Measurements from ENCODE around the gene ARVCF. TPM values are rescaled to one million over a fixed set of nuclear protein-coding genes. Genes with fewer than 3 reads are reported as not detected.

Gene ARVCF
- total RNA-seq, 1 donor from 2014 or later: 25.4 TPM

GRCh38 chr22:19979712-19980493 is 36.7 kb downstream of the ARVCF start:
- no peak for TF ChIP-seq CTCF (IDR thresholded peaks at IDR 0.05; ENCODE audit: borderline replicate concordance)
- Histone ChIP-seq H3K9me3 (replicated peaks) (no peaks in the 10 kb centered on the region), H3K36me3 (peaks cover 57% of the 10 kb centered on the region), H3K4me3 (no peak overlapping the region), H3K27me3 (ENCODE audit: low read depth) (no peaks in the 10 kb centered on the region), H3K4me1 (peaks cover 30% of the 10 kb centered on the region), H3K27ac (replicated peaks) (no peak overlapping the region)
- DNase-seq: no peak
- intact Hi-C loops (cut with micrococcal nuclease): no loop called here

- H3K27ac ChIP-seq (replicated peaks): no peak overlapping the region
- no peak for TF ChIP-seq CTCF (IDR thresholded peaks at IDR 0.05; ENCODE audit: borderline replicate concordance)
- H3K27me3 ChIP-seq (ENCODE audit: low read depth): no peaks in the 10 kb centered on the region
- H3K4me1 ChIP-seq: peaks cover 26% of the 10 kb centered on the region
- no peak for DNase-seq
- H3K36me3 ChIP-seq: peaks cover 57% of the 10 kb centered on the region
- intact Hi-C loops (cut with micrococcal nuclease): no loop called here
- no peaks in the 10 kb centered on the region for H3K9me3 ChIP-seq (replicated peaks)
- H3K4me3 ChIP-seq: no peak overlapping the region
Measured at GRCh38 chr22:19978748-19979147, 37.9 kb downstream of the ARVCF start.

- Histone ChIP-seq H3K9me3 (replicated peaks) (no peaks in the 10 kb centered on the region), H3K27me3 (ENCODE audit: low read depth) (no peaks in the 10 kb centered on the region), H3K36me3 (peaks cover 69% of the 10 kb centered on the region), H3K4me1 (peaks cover 16% of the 10 kb centered on the region), H3K27ac (replicated peaks) (no peak overlapping the region), H3K4me3 (no peak overlapping the region)
- intact Hi-C loops (cut with micrococcal nuclease): no loop called here
- no peak for TF ChIP-seq CTCF (IDR thresholded peaks at IDR 0.05; ENCODE audit: borderline replicate concordance)
- DNase-seq: no peak
Measured at GRCh38 chr22:19977296-19978243, 39.1 kb downstream of the ARVCF start.

- intact Hi-C loops (cut with micrococcal nuclease): no loop called here
- H3K36me3 ChIP-seq: peaks cover 72% of the 10 kb centered on the region
- TF ChIP-seq CTCF (IDR thresholded peaks at IDR 0.05; ENCODE audit: borderline replicate concordance): no peak
Measured at GRCh38 chr22:19976671-19977070, 40.0 kb downstream of the ARVCF start.

GRCh38 chr22:19975707-19976035 is 41.0 kb downstream of the ARVCF start:
- no peak for DNase-seq
- H3K9me3 ChIP-seq (replicated peaks): no peaks in the 10 kb centered on the region
- H3K27me3 ChIP-seq (ENCODE audit: low read depth): no peaks in the 10 kb centered on the region
- no peak for TF ChIP-seq CTCF (IDR thresholded peaks at IDR 0.05; ENCODE audit: borderline replicate concordance)
- no peak overlapping the region for H3K27ac ChIP-seq (replicated peaks)
- intact Hi-C loops (cut with micrococcal nuclease): no loop called here
- H3K4me1 ChIP-seq: peaks cover 32% of the 10 kb centered on the region
- H3K36me3 ChIP-seq: peaks cover 72% of the 10 kb centered on the region
- no peak overlapping the region for H3K4me3 ChIP-seq

More at GRCh38 chr22:19976671-19977070, 40.0 kb downstream of the ARVCF start:
- no peak overlapping the region for H3K4me3 ChIP-seq
- peaks cover 23% of the 10 kb centered on the region for H3K4me1 ChIP-seq
- DNase-seq: no peak
- no peaks in the 10 kb centered on the region for H3K9me3 ChIP-seq (replicated peaks)
- H3K27ac ChIP-seq (replicated peaks): no peak overlapping the region
- H3K27me3 ChIP-seq (ENCODE audit: low read depth): no peaks in the 10 kb centered on the region
